Esophagus muscularis mucosa (tissue), 4 donors: Measurements from ENCODE around the gene DNAH17.

Experiments
- CTCF ChIP-seq, 3 experiments: fragments of 200-600 bp in 2 of 3; fragments of 450-650 bp in 1 of 3; sonication (generic) in 2 of 3; IDR thresholded peaks; one replicate each; pipeline ENCODE4 v1.5.1; 2017 to 2019; ENCODE audit warnings: antibody characterized with exemption in 3 of 3, mild to moderate bottlenecking in 2 of 3, moderate library complexity in 1 of 3
- EP300 ChIP-seq: sonication (generic); formaldehyde crosslinking; IDR thresholded peaks from one replicate; pipeline ENCODE4 v1.6.1; 2017; ENCODE audit warnings: antibody characterized with exemption
- POLR2A ChIP-seq: fragments of 450-650 bp; IDR thresholded peaks from one replicate; pipeline ENCODE4 v1.6.1; 2017; ENCODE audit warnings: antibody characterized with exemption, moderate library complexity, mild to moderate bottlenecking, low read depth

GRCh38 chr17:78377858-78378224 is 199.4 kb downstream of the DNAH17 start:
- TF ChIP-seq CTCF (IDR thresholded peaks at IDR 0.05) (no peak), POLR2A (no peak), EP300 (no peak)
